Astrocyte of the spinal cord (primary cell): ENCODE data around the gene ARL5C.
"Not testable (repeated sequence)": the region's sequence is repeated elsewhere in the genome, so short reads cannot be mapped to it uniquely, and the experiment has no call there.

Source experiments
- DNase-seq: peaks from one replicate; pipeline ENCODE4 v3.0.0; 2011; ENCODE audit warnings: low read depth, low spot score
- H3K4me3 ChIP-seq: 2 replicates; pipeline ENCODE4 v1.5.1; 2011; ENCODE audit warnings: low read depth, mild to moderate bottlenecking, low read length, moderate library complexity
- CTCF ChIP-seq: IDR thresholded peaks from 2 replicates; pipeline ENCODE4 v1.5.1; 2012; ENCODE audit warnings: low read depth, mild to moderate bottlenecking, low read length, inconsistent platforms
- in situ Hi-C: cut with HindIII; loops from 2 replicates; pipeline ENCODE4 v1.10.0; 2017; ENCODE audit warnings: low sequenced_read_pairs

Gene ARL5C

DNA sequence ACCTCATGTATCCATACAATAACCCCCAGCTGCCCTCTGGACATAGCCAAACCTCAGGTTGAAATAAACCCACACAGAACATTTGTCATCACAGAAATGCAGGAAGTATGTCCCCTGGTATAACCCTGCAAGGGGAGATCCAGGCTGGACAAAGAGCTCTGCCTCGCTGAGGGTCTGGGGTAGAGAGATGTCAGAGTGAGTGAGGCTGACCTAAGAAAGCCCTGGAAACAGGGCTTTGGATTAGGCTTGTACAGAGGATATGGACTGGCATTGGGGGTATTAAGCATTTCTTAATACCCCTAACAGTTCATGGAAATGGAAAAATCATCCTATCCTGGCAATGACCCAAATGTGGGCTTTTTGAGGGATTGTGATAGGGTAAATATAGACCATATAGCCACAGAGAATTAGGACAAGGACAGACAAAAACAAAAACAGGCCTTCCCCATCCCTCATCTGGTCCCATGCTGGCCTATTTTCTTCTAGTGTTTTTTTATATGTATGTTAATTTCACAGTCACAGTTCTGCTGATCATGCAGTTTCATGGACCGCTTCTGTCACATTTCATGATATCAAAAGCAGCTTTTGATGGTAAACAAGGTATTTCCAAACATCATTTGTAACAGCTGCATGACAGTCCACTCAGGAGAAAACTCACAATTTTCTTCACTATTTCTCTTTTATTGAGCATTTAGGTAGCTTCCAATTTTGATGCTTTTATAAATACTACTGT is 40.7 kb downstream of the ARL5C start:
- in situ Hi-C loops = no loop called here
- TF ChIP-seq CTCF = no peak
- no peak for DNase-seq

DNA sequence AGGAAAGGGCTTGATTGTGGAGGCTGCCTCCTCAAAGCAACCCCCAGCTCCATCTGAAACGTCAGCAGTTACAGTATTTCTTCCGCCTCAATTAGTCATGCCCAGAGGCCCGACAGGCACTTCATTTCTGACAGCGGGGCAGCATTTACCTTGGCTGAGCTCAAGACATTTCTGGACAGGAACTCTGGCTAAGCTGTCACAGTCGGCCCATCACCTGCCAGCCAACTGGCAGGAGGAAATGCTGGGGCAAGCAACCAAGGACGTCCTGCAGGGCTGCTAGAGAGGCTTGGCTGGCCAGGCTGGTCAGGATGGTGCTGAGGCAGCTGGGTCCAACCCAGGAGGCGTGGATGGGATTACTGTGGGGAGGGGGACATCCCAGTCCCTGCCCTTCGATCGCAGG is 42.3 kb downstream of the ARL5C start:
- in situ Hi-C loops = no loop called here
- no peak for TF ChIP-seq CTCF
- H3K4me3 ChIP-seq = no peak overlapping the region
- DNase-seq = peak; percentile 4

More for the DNA sequence above, 40.7 kb downstream of the ARL5C start:
- H3K4me3 ChIP-seq = no peak overlapping the region

GRCh38 chr17:39122991-39123390 is 43.0 kb downstream of the ARL5C start:
- TF ChIP-seq CTCF = no peak
- DNase-seq = no peak
- H3K4me3 ChIP-seq = no peak overlapping the region
- in situ Hi-C loops = no loop called here

GRCh38 chr17:39121919-39122318 is 44.0 kb downstream of the ARL5C start:
- DNase-seq, H3K4me3 ChIP-seq, in situ Hi-C loops: not testable (repeated sequence)

DNA sequence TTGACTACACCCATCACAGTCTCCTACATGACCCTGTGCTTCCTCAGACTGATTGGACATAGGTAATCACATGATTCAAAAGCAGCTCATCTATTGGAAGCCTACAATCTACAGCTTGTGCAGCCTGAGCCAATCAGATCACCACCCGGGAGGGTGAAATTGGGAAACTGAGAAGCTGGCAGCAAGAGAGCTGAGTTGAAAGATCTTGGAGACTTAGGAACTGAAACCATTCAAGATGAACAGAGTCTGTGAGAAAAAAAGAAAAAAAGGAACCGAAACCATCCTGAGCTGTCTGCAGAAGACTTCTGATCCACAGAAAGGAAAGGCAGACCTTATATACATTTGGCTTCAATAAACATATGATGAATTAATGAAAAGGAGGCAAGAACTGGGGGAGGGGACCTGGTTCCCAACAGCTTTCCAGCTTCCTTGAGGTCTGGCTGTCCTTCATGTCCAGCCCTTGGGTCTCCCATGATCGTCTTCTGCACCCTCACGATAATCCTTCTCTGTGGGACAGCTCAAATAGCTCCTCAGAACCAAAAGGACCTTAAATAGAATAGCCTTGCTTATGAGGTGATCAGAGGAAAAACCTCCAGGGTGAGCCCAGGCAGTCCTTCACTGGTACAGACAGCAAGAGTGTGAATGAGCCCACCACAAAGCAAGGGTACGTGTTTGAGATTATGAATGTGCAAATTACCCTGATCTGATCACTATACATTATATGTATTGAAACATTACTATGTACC is 47.1 kb downstream of the ARL5C start:
- H3K4me3 ChIP-seq = no peak overlapping the region
- TF ChIP-seq CTCF = no peak
- DNase-seq = no peak
- in situ Hi-C loops = no loop called here

DNA sequence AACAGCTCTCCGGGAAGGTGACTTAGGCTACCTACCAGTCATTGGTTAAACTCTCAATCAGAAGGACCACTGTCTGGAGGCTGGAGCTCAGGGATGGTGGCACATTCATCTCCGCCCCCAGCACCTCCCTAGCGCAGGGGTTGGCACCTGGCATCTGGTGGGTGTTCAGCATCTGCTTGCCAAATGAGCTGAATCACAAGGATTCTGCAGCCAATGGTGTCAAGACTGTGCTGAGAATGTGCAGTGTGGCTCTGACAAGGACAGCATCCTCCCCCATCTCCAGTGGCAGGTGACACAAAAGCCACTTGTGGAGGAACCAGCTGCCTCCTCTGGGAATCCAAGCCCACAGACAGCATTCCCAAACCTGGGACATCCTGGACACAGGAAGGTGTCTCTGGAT is 49.7 kb downstream of the ARL5C start:
- in situ Hi-C loops = no loop called here
- TF ChIP-seq CTCF = no peak

DNA sequence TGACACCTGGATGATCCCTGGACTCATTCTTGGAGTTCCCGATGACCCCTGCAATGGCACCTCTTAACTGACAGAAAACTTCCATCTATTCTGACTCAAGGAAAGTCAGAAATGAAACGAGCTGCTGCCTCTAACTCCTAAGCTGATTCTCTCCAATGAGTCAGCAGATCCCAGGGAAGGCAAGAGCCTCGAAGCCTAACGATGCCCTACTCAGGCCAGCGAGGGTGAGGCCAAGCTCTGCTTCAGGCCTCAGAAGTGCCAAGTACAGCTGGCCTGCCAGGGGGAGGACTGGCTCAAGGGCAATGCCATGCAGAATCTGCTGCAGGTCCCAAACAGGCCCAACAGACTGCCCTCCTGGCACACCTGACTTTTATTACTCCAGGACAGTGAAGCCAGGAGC is 50.8 kb downstream of the ARL5C start:
- no peak overlapping the region for H3K4me3 ChIP-seq
- in situ Hi-C loops = no loop called here
- no peak for DNase-seq
- no peak for TF ChIP-seq CTCF

More for the DNA sequence above, 49.7 kb downstream of the ARL5C start:
- H3K4me3 ChIP-seq = no peak overlapping the region
- no peak for DNase-seq
